ENCODE results near the gene LGR4.
"Not testable (repeated sequence)": the region's sequence is repeated elsewhere in the genome, so short reads cannot be mapped to it uniquely, and the experiment has no call there.

LGR4 gene

DNA sequence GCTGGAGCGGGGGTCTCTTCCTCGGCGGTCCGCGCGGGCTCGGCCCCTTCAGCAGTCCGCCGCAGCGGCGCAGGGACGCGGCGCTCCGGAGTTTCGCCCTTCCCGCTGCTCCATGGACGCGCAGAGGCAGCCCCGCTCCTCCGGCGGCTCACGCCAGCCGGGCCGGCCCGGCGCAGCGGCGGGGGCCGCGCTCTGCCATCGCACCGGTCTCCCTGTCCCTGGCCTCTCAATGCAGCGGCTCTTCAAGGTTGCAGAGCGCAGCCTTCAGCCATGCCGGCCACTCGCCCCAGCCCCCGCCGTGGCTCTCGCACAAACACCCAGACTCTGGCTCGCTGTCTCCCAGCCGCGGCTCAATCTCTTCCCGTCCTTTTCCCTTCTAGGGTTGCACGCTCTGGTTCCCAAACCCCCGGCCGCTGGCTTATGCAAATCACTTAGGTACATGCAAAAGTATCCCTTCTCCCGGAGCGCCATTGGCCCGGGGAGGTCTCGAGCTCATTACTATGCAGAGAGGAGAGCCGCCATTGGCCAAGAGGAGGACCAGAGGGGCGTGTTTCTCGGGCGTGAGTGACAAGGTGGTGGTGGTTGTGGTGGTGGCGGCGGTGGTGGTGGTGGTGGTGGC is at the start of gene LGR4:
Gene LGR4 (minus strand): TSS at position 393 of the 619 bp plus-strand sequence. CDS start 488 bp downstream, outside the sequence.
- DNase-seq (ENCODE audit: low spot score): peak; percentile 76
- TF ChIP-seq, protein P1, sequence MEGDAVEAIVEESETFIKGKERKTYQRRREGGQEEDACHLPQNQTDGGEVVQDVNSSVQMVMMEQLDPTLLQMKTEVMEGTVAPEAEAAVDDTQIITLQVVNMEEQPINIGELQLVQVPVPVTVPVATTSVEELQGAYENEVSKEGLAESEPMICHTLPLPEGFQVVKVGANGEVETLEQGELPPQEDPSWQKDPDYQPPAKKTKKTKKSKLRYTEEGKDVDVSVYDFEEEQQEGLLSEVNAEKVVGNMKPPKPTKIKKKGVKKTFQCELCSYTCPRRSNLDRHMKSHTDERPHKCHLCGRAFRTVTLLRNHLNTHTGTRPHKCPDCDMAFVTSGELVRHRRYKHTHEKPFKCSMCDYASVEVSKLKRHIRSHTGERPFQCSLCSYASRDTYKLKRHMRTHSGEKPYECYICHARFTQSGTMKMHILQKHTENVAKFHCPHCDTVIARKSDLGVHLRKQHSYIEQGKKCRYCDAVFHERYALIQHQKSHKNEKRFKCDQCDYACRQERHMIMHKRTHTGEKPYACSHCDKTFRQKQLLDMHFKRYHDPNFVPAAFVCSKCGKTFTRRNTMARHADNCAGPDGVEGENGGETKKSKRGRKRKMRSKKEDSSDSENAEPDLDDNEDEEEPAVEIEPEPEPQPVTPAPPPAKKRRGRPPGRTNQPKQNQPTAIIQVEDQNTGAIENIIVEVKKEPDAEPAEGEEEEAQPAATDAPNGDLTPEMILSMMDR (IDR thresholded peaks at IDR 0.05; ENCODE audit: extremely low read depth, missing control alignments): no peak

- DNase-seq (ENCODE audit: low spot score): no peak
- TF ChIP-seq, protein P1 (IDR thresholded peaks at IDR 0.05; ENCODE audit: extremely low read depth, missing control alignments): no peak
These were observed 47.6 kb upstream of the LGR4 start for GRCh38 chr11:27520226-27520625.

- TF ChIP-seq, protein P1 (IDR thresholded peaks at IDR 0.05; ENCODE audit: extremely low read depth, missing control alignments): no peak
- no peak for DNase-seq (ENCODE audit: low spot score)
These were observed 45.9 kb upstream of the LGR4 start for GRCh38 chr11:27518518-27518917.

- DNase-seq (ENCODE audit: low spot score): not testable (repeated sequence)
These were observed 44.9 kb upstream of the LGR4 start for GRCh38 chr11:27517490-27517889.

DNA sequence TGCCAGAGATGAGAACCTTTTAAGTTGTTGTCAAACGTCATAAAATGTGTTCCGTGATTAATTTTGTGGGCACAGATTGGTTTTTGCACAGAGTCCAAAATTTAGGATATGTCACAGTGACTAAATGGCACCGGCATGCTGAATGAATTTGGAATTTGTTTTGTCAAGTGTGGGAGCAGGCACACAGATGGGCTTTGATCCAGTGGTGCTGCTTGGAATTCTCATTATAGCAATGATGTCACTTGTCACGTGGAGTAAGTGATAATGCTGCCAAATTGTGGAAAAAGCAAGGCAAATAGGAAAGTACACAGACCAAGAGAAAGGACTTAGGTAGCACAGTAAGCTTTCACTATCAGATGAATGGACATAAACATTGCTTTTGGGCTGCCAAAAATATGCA is 42.0 kb upstream of the LGR4 start:
- DNase-seq (ENCODE audit: low spot score): no peak
- TF ChIP-seq, protein P1 (IDR thresholded peaks at IDR 0.05; ENCODE audit: extremely low read depth, missing control alignments): no peak

GRCh38 chr11:27514076-27514475 is 41.5 kb upstream of the LGR4 start:
- no peak for DNase-seq (ENCODE audit: low spot score)
- TF ChIP-seq, protein P1 (IDR thresholded peaks at IDR 0.05; ENCODE audit: extremely low read depth, missing control alignments): no peak

DNA sequence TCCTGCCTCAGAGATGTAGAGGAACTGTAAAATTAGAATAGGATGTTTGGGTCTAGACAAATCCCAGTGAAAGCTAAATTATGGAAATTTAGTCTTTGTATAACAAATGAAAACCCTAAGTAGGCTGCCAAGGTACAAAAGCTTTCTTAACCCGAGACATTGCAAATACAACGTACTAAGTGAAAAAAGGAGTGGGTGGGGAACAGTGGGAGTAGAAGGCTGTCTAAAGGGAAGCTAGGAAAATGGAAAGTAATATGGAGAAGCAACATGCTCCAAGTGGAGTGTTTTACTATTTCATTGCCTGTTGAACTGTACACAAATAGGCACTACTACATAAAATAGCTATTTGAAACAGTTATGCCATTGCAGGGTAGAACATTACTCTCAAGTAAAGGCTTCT is 40.8 kb upstream of the LGR4 start:
- no peak for DNase-seq (ENCODE audit: low spot score)
- TF ChIP-seq, protein P1 (IDR thresholded peaks at IDR 0.05; ENCODE audit: extremely low read depth, missing control alignments): no peak

GRCh38 chr11:27512238-27512637 is 39.6 kb upstream of the LGR4 start:
- no peak for DNase-seq (ENCODE audit: low spot score)
- TF ChIP-seq, protein P1 (IDR thresholded peaks at IDR 0.05; ENCODE audit: extremely low read depth, missing control alignments): no peak
